D721Med (cell line): ENCODE measurements around the gene CASKIN1.

Source experiments
- DNase-seq: peaks from one replicate; pipeline ENCODE4 v3.0.0; 2011; ENCODE audit warnings: low spot score; ENCODE audit not compliant: insufficient read length
- FAIRE-seq: peaks from 2 replicates; lab custom pipeline; 2011; peaks lifted over from hg19 to GRCh38; lab: Jason Lieb, UNC
- TF ChIP-seq, protein P1 (sequence below): IDR thresholded peaks from 2 replicates; pipeline ENCODE4 v1.5.1; 2012; ENCODE audit warnings: mild to moderate bottlenecking, control low read depth; ENCODE audit not compliant: insufficient read depth; ENCODE audit errors: missing control alignments

Gene CASKIN1

GRCh38 chr16:2158262-2158638 is 38.2 kb downstream of the CASKIN1 start:
- TF ChIP-seq, protein P1, sequence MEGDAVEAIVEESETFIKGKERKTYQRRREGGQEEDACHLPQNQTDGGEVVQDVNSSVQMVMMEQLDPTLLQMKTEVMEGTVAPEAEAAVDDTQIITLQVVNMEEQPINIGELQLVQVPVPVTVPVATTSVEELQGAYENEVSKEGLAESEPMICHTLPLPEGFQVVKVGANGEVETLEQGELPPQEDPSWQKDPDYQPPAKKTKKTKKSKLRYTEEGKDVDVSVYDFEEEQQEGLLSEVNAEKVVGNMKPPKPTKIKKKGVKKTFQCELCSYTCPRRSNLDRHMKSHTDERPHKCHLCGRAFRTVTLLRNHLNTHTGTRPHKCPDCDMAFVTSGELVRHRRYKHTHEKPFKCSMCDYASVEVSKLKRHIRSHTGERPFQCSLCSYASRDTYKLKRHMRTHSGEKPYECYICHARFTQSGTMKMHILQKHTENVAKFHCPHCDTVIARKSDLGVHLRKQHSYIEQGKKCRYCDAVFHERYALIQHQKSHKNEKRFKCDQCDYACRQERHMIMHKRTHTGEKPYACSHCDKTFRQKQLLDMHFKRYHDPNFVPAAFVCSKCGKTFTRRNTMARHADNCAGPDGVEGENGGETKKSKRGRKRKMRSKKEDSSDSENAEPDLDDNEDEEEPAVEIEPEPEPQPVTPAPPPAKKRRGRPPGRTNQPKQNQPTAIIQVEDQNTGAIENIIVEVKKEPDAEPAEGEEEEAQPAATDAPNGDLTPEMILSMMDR, result no peak
- DNase-seq, result no peak
- FAIRE-seq, result no peak

GRCh38 chr16:2157480-2158261 is 38.7 kb downstream of the CASKIN1 start:
- TF ChIP-seq, protein P1, result no peak
- FAIRE-seq (no peak), DNase-seq (no peak)

DNA sequence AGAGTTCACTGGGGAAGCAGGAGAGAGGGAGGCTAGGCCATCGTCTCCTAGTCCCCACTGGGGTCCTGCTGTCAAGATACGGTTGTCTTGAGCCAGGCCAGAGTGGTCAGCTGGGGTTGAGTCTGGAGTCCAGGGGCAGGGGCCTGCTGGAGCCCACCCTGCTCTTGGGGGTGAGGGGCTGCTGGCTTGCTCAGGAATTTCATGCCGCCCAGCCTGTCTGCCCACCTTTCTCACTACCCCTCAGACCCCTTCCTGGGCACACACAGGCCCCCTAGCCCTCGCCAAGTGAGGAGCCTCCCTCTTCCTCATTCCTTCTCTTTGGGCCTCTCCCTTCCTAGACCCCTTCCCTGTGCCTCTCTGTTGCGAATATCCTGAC is 39.6 kb downstream of the CASKIN1 start:
- DNase-seq, result no peak
- TF ChIP-seq, protein P1, result no peak
- no peak for FAIRE-seq

GRCh38 chr16:2155977-2156848 is 40.2 kb downstream of the CASKIN1 start:
- DNase-seq (no peak), FAIRE-seq (no peak)
- TF ChIP-seq, protein P1, result no peak

DNA sequence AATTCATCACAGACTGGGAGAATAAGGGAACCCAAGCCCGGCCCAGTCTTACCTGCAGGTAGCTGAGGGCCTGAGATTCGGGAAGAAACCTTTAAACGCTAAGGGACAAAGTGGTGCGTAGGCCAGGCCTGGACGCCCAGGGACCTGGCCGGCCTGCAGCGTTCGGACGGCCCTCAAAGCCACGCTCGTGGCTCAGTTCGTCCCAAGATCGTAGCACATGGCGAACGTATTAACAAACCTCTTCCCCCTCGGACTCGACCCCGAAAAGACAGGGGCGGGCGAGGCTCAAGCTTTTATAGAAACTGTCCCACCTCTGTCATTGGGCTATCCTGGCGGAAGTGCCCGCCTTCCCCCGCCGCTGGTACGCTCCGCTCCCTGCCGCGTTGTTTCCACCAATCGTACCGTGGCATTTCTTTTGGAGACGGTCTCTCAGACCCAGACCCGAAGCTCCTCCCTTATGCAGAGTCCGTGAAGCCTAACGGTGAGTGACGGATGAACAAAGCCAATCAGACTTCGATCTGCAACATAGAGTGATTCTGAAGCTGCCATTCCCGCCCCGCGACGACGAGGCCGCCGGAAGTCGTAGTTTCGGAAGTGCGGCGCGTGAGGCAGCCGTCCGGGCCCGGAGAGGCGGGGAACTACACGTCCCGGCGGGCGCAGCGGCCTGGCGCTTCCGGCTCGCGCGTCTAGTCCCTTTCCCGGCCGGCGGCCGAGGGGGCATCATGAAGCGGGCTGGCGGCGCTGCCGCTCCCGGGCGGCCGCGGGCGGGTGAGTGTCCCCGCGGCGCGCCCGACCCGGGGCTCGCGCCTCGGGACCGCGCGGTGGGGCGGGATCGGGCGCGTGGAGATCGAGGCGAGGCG is 41.1 kb downstream of the CASKIN1 start, which contains the start of gene TRAF7:
TSS of gene TRAF7 (plus strand) at position 692 of the 860 bp plus-strand sequence. CDS start 8,139 bp downstream, outside the sequence.
- FAIRE-seq (no peak), DNase-seq (peak; percentile 98)
- TF ChIP-seq, protein P1, result no peak

GRCh38 chr16:2154533-2155090 is 41.8 kb downstream of the CASKIN1 start:
- DNase-seq (no peak), FAIRE-seq (no peak)
- TF ChIP-seq, protein P1, result no peak
